HL-60/S4 treated with phorbol 12-myristate 13-acetate at 8.2 ng/mL for 4 days and 3 days (cell line): ENCODE results near the gene CFAP73.

Experiments
- in situ Hi-C: fragments of 300-500 bp; cut with MboI; formaldehyde crosslinking; loops from 2 replicates; pipeline ENCODE4 v1.15.0; 2022; ENCODE audit warnings: low sequenced_read_pairs

CFAP73 gene

DNA sequence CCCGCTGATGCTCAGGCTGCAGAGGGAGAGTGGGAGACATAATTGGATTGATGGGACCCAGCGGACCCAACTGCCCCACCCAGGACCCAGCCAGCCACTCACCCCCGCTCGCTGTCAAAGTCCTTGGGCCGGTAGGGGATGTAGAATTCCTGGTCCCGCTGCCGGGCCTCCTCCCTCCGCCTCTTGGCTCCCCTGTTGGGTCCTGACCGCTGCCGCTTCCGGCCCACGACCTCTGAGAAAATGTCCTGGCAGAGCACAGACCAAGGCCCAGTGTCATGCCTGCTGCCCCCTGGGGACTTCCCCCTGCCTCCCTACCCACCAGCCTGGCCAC lies 13.5 kb downstream of the CFAP73 start:
- in situ Hi-C loops, result no loop called here

- in situ Hi-C loops, result no loop called here
These were observed 14.5 kb downstream of the CFAP73 start for GRCh38 chr12:113164014-113164413.

- in situ Hi-C loops, result no loop called here
These were observed 16.3 kb downstream of the CFAP73 start for GRCh38 chr12:113165521-113166450.

GRCh38 chr12:113167868-113168267 lies 18.3 kb downstream of the CFAP73 start:
- in situ Hi-C loops, result no loop called here

DNA sequence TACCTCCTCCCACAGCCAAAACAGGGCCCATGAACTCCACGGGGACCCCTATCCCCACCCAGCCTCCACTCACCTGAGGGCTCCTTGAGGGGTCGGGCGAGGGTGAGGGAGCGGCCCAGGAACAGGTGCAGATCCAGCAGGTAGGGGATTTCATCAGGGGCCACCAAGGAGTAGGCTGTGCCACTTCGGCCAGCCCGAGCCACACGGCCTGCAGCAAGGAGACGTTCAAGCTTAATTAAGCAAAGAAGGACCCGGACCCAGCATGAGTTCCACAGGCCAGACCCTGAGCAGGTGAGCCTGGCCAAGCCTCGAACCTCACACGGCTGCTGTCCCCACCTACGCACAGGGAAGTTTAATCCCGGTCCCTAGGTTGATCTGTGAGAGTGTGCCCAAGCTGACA lies 20.2 kb downstream of the CFAP73 start:
- in situ Hi-C loops, result loop anchor here (5.0 kb wide), 1 partner anchor 122 kb away; no protein-coding TSS in a partner anchor

DNA sequence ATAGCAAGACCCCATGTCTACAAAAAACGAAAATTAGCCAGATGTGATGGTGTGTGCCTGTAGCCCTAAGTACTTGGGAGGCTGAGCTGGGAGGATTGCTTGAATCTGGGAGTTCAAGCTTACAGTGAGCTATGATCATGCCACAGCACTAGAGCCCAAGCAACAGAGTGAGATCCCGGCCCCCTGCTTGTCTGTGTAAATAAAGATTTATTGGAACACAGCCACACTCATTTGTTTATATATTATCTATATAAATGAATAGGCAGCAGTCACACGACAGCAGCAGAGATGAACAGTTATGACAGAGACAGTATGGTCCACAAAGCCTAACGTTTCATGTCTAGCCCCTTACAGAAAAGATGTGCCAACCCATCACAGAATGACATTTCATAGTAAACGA lies 20.9 kb downstream of the CFAP73 start:
- in situ Hi-C loops, result loop anchor here (5.0 kb wide), 1 partner anchor 123 kb away; no protein-coding TSS in a partner anchor

GRCh38 chr12:113170926-113171325 lies 21.4 kb downstream of the CFAP73 start:
- in situ Hi-C loops, result loop anchor here (5.0 kb wide), 1 partner anchor 124 kb away; no protein-coding TSS in a partner anchor

- in situ Hi-C loops, result loop anchor here (5.0 kb wide), 1 partner anchor 124 kb away; no protein-coding TSS in a partner anchor
These were observed 22.0 kb downstream of the CFAP73 start for GRCh38 chr12:113171543-113171942.

GRCh38 chr12:113172185-113172584 lies 22.7 kb downstream of the CFAP73 start:
- in situ Hi-C loops, result loop anchor here (5.0 kb wide), 1 partner anchor 125 kb away; no protein-coding TSS in a partner anchor

- in situ Hi-C loops, result loop anchor here (5.0 kb wide), 1 partner anchor 126 kb away; no protein-coding TSS in a partner anchor
These were observed 23.7 kb downstream of the CFAP73 start for GRCh38 chr12:113173081-113173698.

DNA sequence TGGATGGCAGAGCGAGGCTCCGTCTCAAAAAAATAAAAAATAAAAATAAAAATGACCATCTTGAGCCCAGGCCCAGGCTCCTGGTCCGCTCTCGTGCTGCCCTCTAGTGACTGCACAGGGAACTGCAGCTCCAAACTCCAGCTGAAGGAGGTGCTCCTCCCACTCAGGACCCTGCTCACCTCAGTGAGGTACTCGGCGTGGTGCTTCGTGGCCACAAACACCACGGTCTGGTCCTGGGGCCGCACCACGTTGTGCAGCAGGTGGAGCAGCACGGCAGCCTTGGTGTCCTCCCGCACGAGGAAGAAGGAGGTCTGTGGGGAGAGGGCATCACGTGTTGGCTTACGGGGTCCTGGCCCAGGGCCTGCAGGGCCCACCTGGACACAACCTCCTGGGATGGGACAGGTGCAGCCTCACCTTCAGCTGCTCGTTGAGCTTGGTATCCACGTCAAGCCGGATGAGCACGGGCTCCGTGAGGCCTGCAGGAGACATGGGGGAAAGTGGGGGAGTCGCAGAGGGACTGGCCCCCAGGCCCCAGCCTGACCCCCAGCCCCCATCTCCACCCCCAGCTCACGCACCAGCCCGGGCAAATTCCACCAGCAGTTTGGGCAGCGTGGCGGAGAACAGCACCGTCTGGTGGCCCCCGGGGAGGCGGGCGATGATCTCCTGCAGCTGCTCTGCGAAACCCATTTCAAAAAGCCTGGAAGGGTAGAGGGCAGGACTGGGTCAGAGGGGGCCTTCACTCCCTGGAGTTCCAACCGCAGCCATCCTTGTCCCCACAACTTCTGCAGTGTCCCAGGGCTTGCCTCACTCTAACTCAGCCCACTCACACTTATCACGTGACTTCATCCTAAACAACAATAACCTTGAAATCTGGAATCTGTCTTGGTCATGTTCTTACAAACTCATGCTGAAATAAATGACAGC lies 25.2 kb downstream of the CFAP73 start:
- in situ Hi-C loops, result loop anchor here (5.0 to 25.0 kb wide), 3 partner anchors 127 to 738 kb away; partner anchors contain the start of genes SDS and SDSL

DNA sequence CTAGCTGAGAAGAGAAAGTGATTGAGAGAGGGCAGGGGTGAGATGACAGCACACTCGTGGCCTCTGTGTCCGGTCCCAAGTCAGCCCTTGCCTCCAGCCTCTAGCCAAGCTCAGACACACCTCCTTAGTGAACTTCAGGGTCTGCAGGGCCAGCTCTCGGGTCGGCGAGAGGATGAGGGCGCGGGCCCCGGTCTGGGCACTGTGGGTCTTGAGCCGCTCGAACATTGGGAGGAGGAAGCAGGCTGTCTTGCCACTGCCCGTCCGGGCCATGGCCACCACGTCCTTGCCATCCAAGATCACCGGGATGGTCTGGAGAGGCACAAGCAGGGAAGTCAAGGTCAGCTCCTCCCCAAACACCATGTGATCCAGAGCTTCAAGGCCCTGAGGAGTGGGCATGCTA lies 29.5 kb downstream of the CFAP73 start:
- in situ Hi-C loops, result loop anchor here (25.0 kb wide), 2 partner anchors 233 to 733 kb away; partner anchors contain the start of genes SDS and SDSL

DNA sequence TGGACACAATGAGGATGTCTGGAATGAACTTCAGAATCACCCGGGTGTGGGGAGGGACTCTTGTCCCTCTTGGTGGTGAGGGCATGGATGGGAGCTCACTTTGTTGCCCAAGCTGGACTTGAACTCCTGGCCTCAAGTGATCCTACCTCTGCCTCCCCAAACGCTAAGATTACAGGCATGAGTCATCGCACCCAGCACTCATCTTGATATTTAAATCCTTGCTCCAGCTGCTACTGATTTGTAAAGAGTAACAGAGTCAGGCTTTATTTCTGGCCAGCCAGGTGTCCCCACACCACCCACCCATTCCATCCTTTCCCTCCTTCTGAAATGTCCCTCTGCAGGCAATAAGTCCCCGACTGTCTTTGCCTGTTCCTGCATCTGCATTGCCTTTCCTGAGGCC lies 30.8 kb downstream of the CFAP73 start:
- in situ Hi-C loops, result loop anchor here (25.0 kb wide), 2 partner anchors 232 to 732 kb away; partner anchors contain the start of genes SDS and SDSL

- in situ Hi-C loops, result loop anchor here (25.0 kb wide), 2 partner anchors 230 to 730 kb away; partner anchors contain the start of genes SDS and SDSL
These were observed 32.5 kb downstream of the CFAP73 start for GRCh38 chr12:113181975-113182374.

DNA sequence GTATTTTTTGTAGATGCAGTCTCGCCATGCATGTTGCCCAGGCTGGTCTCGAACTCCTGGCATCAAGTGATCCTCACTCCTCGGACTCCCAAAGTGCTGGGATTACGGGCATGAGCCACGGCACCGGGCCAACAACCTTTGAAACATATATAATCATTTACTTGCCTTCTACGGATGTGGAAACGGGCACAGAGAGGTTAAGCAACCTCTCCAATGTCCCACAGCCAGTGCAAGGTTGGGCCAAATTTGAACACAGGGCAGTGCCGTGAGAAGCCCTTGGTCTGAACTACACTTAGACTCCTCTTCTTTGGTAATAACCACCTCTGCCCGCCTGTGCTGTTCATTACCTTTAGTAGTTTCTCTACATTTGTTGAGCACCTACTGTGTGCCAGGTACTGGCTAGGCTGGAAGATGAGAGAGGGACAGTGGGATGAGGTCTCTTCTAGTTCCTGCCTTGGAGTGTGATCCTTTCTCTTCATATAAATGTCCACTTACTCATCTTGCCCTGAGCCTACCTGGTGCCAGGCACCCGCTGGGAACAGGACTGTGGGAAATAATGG lies 33.6 kb downstream of the CFAP73 start:
- in situ Hi-C loops, result loop anchor here (25.0 kb wide), 2 partner anchors 229 to 729 kb away; partner anchors contain the start of genes SDS and SDSL

DNA sequence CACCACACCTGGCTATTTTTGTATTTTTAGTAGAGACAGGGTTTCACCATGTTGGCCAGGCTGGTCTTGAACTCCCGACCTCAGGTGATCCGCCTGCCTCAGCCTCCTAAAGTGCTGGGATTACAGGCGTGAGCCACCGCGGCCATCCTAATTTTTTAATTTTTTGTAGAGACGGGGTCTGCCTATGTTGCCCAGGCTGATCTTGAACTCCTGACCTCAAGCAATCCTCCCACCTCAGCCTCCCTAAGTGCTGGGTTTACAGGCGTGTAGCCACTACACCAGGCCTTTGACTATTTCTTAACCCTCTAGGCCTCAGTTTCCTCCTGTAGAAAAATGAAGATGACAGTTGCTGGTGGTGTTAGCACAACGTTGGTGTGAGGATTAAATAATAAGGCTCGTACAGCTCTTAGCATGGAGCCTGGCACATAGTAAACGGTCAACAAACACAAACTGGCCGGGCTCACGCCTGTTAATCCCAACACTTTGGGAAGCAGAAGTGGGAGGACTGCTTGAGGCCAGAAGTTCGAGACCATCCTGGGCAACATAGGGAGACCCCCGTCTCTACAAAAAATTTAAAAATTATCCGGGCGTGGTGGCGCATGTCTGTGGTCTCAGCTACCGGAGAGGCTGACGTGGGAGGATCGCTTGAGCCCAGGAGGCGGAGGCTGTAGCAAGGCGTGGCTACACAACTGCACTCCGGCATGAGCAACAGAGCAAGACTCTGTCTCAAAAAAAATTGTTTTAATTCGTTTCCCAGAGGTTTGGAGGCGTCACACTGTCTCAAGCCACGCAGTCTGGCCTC lies 34.8 kb downstream of the CFAP73 start:
- in situ Hi-C loops, result loop anchor here (25.0 kb wide), 2 partner anchors 228 to 728 kb away; partner anchors contain the start of genes SDS and SDSL

- in situ Hi-C loops, result loop anchor here (25.0 kb wide), 2 partner anchors 227 to 727 kb away; partner anchors contain the start of genes SDS and SDSL
These were observed 35.3 kb downstream of the CFAP73 start for GRCh38 chr12:113184900-113185179.

DNA sequence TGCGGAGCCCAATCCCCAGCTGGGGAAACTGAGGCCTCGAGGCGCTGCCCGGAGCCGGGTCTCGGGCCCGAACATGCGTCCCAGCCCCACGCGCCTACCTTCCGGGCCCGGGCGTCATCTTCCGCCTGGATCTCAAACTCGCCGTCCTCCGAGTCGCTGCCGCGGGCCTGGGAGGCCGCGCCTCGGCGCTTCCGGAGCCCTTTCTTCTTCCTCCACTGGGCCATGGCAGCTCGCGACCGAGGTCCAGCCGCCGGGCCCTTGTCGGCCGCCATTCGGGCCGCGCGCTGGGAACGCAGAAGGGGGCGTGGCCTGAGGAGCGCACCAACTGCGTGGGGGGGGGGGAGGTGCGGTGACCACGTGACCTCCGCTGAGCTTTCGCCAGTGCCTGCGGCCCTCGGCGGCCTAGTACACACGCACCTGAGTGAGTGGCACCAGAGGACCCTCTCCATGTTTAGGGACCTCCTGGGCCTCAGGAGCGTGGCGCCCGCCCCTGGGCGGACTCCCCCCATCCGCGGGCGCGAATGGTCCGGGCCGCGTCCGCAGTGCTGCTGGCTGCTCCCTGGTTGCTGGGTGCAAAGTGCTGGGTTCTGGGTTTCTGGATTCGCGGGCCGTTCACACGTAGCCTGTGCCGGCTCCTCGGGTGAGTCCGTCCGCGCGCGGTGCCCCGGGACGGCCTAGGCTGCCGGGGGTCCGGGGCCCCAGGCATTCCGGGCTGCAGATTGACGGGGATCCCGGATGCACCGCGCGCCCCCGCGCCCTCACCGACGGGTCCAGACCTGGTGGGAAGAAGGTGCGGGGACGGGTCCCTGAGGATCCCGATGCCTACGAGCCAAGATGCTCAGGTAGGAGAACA lies 35.9 kb downstream of the CFAP73 start, which contains the start of the genes DDX54 and RITA1:
Gene DDX54, minus strand, starts transcription at position 299 of the 853 bp plus-strand sequence. Its CDS starts 27 bp downstream, at position 272.
Gene RITA1, plus strand, starts transcription at position 542 of the 853 bp plus-strand sequence. CDS start 1,026 bp downstream, outside the sequence.
- in situ Hi-C loops, result loop anchor here (25.0 kb wide), 2 partner anchors 227 to 727 kb away; partner anchors contain the start of genes SDS and SDSL
